Dermis microvascular lymphatic vessel endothelial cell (primary cell): ENCODE measurements around the gene PLCB2. TPM values are rescaled to one million over a fixed set of nuclear protein-coding genes. Genes with fewer than 3 reads are reported as not detected.

Experiments
- DNase-seq, 2 donors: peaks; one replicate each; pipeline versions ENCODE4 v3.0.0 to v3.0.0-alpha.2; 2010; ENCODE audit warnings: low read depth in 2 of 2
- total RNA-seq: library from RNA; depleted of rRNA; stranded (reverse); fragments of >200 nt; gene quantifications from 2 replicates; pipeline ENCODE4 v1.2.1, GENCODE V29; 2014

The PLCB2 gene
- total RNA-seq, 1 donor from 2014 or later, result not detected

DNA sequence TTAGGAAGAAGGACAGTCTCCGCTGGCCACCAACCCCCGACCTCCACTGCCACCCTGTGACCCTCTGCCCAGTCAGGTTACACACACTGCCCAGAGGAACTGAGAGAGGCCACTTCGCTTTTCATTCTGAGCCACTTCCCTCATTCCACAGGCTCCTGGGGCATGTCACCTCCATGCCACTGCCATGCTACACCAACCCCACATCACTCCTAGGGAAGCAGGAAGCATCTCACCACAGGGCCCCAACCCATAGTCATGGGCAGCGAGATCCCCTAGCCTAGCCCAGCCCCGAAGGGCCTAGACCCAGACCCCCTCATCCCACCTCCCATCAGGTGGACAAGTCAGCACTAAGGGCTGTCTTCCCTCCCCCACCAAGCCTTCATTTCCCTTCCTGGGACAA is 1.4 kb downstream of the PLCB2 start:
- no peak for DNase-seq

GRCh38 chr15:40305281-40305680 is 2.5 kb downstream of the PLCB2 start:
- no peak for DNase-seq

- DNase-seq, result no peak
Measured at GRCh38 chr15:40303576-40303975, 4.2 kb downstream of the PLCB2 start.

DNA sequence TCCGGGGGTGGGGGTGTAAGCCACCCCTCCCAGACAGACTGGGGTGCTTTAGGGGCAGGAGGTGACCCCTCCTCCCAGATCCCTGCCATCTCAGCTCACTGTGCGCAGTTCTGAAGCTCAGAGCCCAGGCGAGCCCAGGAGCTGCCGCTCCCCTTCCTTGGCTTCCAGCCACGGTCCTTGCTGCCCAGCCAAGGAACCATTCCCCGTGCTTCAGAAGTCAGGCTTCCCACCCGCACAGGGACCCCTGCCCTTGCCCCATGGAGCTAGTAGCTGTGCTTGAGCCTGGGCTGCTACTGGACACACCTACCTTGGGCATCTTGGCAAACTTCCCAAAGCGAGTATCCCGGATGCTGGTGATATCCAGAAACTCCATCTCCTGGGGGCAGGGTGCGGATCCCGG is 4.8 kb downstream of the PLCB2 start:
- DNase-seq, result no peak

- DNase-seq, result no peak
Measured at GRCh38 chr15:40302288-40302886, 5.3 kb downstream of the PLCB2 start.

- DNase-seq, result no peak
Measured at GRCh38 chr15:40301467-40302179, 6.1 kb downstream of the PLCB2 start.

DNA sequence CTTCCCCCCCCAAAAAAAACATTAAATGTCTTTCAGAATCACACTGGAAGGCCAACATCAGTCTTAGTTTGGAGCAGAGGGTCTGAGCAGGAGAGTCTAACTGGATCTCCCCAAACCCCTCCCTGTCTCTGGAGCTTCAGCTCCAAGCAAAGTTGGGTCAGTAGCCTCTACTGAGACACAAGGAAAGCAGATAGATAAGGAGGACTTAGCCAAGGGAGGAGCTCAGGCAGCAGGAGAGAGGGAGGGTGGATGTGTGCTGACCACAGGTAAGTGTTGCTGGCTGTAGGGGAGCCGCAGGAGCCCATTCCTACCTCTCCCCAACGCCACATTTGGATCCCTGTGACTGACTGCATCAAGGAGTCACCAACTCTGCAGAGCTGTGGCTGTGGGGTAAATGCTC is 7.0 kb downstream of the PLCB2 start:
- no peak for DNase-seq

GRCh38 chr15:40300367-40300766 is 7.4 kb downstream of the PLCB2 start:
- DNase-seq, result no peak

GRCh38 chr15:40298216-40298935 is 9.4 kb downstream of the PLCB2 start:
- no peak for DNase-seq

- DNase-seq, result no peak
Measured at GRCh38 chr15:40297356-40297755, 10.4 kb downstream of the PLCB2 start.

DNA sequence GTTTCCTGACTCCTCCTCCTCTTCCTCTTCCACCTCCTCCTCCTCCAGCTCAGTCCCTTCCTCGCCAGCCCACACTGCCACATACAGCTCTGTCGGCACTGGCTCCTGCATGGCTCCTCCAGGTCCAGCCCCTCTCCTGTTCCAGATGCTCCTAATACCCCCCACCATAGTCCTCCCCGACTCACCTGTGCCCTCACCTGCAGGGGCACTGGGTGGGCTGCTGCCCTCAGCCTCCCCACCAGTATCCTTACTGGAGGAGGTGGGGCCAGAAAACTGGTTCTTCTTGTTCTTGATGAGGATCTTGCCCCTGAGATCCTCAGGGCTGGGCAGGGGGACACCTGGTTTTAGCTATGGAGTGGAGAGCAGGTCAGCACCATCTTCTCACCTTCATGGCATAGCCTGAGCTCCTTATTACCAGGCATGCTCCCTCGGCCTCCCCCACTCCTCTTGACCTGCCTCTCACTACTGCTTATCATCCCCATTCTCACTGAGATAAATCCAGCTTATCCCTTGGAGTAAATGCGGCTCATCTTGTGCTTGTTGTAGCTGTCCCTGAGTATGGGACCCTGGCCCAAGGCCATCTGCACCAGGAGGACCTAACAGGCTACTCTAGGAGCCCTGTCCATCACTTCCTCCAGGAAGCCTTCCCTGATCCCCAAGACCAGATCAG is 11.0 kb downstream of the PLCB2 start:
- DNase-seq, result no peak

DNA sequence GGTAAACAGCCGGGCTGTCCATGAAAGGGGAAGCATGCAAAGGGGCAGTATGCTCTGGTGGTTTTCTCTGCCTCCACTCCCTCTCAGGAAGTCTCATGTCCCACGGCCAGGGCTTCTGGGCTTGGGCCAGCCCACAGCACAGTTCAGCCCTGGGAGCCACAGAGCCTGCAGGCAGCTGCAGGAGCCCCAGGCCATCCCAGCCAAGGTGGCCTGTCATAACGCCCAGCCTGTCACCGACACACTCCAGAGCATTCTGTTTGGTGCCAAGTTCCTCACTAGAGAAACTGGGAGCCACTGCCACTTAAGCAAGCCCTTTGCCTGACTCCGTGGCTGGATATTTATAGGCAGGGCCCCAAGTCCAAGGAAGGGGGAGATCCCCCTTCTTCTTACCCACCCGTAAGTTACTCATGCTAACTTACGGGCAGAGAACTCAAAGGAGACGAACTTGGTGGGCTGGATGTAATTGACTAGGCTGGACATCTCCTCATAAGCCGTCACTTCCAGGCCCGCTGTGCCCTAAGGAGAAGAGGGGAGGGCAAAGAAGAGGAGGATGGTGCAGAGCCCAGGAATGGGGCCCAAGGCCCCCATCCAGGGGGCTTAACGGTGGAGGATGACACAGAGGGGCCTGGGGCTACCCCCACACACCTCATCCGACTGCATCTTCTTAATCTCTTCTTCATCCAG is 11.7 kb downstream of the PLCB2 start:
- no peak for DNase-seq

GRCh38 chr15:40295297-40295696 is 12.4 kb downstream of the PLCB2 start:
- DNase-seq, result no peak

DNA sequence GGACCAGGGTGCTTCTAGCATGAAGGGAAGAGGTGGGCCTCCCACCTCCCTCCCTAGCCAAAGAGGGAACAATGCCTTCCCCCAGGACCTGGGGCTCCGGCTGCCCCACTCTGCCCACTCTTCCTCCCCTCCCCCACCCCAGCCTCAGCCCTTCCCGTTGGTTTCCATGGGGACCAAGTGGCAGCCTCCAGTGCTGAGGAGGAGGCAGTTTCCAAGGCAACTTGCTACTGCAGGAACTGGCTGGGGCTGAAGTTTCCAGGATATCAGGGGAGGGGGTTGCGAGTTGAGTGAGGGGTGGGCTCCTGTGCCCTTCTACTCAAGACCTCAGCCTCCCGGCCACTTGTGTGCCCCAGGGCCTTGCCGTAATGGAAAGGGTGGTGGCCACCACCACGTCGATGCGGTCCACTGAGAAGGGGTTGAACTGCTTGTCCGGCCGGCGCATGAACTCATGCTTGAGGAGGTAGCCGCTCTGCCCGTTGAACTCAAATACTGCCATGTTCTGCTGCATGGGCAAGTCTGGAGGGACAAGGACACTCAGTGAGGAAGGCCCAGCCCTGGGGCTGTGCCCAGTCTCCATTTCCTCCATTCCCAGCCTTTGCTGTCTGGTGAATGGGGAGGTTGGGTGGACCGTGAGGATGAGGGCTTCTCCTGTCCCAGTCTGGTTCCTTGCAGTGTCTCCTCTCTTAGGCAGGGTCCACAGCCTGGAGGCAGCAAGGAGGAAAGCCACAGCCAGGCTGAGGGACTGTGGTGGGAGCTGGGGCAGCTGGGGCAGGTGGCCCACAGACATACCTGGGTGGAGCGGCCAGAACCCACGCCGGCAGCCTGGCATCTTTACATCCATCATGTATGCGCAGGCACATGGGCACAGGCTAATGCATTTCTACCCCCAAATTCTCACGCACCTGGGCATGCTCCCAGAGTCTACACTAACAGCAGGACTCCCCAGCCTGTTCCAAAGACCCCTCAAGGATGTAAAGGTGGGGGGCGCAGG is 13.5 kb downstream of the PLCB2 start:
- DNase-seq, result no peak

GRCh38 chr15:40293006-40293405 is 14.7 kb downstream of the PLCB2 start:
- DNase-seq, result no peak

DNA sequence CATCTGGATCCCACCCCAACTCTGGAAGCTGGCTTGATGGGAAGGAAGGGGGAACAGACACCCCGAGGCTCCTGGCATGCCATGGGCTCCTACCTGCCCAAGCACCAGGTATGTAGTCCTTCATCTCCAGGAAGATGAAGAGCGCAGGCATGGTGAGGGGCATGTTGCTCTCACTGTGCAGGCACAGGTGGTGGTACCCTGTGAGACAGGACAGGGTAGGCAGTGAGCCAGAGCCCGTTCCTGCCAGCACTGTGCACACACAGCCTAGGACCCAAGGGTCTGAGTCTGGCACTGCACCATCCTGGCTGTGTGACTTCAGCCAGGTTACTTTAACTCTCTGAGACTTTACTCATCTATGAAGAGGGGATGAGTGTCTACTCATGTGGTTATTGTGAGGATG is 15.5 kb downstream of the PLCB2 start:
- no peak for DNase-seq

- peak in 1 of 2 donors; percentile 52 for DNase-seq
Measured at GRCh38 chr15:40290918-40291574, 16.7 kb downstream of the PLCB2 start.

DNA sequence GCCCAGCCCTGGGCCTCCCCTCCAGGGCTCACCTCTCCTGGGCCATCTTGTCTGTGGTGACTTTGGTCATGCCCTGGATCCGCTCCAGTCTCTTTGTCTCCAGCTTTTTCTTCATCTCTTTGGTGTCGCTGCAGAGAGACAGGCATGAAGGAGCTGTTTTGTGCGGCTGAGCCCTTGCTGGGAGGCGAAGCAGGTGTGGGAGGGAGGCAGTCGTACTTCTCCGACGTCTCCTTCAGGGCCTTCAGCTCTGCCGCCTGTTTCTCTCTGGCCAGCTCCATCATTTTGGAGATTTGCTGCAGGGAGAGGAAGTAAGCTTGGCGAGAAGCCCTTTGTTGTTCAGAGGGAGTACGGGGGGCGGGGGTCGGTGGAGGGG is 17.2 kb downstream of the PLCB2 start:
- DNase-seq, result no peak

- DNase-seq, result no peak
Measured at GRCh38 chr15:40289140-40289775, 18.5 kb downstream of the PLCB2 start.
